RPMI8226 (cell line): Measurements from ENCODE around the gene ZCWPW1.
"Not testable (repeated sequence)": the region's sequence is repeated elsewhere in the genome, so short reads cannot be mapped to it uniquely, and the experiment has no call there.

Source experiments
- DNase-seq: peaks from one replicate; pipeline ENCODE4 v3.0.0-alpha.2; 2015

Gene ZCWPW1

DNA sequence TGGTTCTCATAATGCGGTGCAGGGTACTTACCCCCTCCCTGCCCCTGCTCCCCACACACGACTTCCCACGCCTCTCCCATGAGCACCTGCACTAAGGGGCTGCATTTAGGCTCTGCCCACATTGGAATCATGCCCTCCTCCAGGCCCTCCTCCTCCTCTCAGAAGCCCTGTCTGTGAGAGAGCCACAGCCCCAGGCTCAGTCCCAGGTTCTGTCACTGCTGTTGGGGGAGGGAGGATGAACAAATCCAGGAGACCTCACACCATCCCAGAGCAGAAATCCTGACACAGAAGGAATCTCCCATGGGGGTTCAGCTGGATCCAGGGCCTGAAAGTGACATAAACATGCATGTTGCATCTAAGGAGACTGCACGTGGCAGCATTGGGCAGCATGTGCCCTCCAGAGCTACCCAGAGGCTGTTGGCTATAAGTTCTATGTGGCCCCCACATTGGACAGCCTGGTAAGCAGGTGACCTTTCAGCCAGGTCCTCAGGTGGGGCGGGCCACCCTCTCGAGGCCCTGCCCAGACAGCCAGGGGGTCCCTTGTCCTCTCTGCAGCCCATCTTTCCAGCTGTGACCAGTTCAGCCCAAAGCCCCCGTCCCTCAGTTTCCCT is 56.8 kb downstream of the ZCWPW1 start:
- DNase-seq = no peak

DNA sequence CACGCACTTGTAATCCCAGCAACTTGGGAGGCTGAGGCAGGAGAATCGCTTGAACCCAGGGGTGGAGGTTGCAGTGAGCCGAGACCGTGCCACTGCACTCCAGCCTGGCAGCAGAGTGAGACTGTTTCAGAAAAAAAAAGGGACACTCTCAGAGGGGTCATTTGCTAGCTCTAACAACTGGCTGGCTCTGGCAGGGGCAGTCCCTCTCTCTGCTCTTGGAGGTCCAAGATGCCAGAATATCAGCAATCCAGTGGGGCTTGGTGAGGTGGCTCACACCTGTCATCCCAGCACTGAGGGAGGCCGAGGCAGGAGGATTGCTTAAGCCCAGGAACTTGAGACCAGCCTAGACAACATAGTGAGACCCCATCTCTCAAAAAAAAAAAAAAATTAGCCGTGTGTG is 57.8 kb downstream of the ZCWPW1 start:
- no peak for DNase-seq

DNA sequence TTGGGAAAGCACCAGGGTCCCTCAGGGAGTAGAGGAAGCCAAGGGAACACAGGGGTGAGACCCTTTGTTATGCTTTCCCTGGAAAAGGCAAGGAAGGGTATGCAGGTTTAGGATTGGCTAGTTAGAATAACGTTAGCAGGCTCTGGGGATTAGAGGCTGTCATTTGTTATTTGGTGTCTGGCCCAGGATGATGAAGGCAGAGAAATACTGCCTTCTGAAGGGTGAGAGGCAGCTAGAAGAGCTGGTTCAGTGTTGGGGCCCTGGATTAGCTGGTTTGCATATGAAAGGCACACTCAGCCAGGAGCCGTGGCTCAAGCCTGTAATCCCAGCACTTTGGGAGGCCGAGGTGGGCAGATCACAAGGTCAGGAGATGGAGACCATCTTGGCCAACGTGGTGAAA is 58.2 kb downstream of the ZCWPW1 start:
- no peak for DNase-seq

DNA sequence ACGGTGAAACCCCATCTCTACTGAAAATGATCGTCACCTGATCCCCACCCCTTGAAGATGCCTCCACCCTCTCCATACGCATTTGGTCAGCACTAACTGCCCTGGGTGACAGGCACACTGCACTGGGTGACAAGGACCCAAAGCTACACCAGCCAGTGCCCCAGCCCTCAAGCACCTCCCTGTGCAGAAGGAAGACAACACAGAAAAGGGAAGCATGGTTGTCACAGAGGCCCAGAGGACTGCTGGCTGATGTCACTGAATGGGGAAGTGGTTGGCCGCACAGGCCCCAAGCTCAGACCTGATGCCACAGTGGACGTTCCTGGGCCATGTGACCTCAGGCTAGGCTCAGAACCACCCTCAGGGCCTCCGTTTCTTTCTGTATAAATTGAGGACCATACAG is 59.4 kb downstream of the ZCWPW1 start:
- peak; percentile 54 for DNase-seq

DNA sequence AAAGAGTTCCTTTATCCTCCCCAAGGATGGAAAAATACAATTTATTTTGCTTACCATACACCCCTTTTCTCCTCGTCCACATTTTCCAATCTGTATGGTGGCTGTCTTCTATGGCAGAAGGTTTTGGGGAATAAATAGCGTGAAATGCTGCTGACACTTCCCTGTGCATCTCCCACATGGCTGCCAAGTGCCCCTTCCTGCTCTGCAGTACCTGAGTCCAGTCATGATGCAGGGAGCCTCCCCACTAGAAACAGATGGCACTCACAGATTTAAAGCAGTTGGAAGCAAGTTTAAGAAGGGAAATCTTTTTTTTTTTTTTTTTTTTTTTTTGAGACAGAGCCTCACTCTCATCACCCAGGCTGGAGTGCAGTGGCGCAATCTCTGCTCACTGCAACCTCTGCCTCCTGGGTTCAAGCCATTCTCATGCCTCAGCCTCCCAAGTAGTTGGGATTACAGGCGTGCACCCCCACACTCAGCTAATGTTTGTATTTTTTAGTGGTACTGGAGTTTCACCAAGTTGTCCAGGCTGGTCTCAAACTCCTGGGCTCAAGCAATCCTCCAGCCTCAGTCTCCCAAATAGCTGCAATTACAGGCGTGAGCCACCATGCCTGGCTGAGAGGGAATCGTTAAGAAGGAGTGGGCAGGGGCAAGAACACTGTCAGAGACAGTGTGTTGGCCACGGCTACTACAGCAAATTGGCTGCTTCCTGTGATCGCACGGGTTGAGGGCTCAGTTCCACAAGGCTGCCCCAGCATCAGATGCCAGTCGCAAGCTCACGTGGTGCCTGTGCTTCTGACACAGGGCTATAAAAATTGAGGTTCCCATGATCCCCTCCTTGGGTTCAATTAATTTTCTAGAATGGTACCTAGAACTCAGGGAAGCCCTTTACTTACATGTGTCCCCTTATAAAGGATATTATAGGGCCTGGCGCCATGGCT is 60.6 kb downstream of the ZCWPW1 start:
- DNase-seq = no peak

DNA sequence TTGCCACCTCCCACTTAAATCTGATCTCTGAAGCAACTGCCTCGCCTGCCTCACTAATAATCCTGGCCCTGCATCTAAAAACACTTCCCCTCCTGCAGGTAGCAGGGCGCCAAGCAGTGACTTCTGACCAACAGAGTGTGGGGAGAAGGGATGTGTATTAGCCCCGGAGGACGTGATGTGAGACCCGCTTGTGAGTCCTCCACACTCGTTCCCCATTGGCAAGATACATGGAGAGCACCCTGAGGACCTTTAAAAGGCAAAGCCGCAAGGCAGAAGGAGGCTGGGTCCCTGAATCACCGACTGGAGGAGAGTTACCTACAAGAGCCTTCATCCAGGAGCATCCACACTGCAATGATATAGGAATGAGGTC is 61.3 kb downstream of the ZCWPW1 start:
- no peak for DNase-seq

DNA sequence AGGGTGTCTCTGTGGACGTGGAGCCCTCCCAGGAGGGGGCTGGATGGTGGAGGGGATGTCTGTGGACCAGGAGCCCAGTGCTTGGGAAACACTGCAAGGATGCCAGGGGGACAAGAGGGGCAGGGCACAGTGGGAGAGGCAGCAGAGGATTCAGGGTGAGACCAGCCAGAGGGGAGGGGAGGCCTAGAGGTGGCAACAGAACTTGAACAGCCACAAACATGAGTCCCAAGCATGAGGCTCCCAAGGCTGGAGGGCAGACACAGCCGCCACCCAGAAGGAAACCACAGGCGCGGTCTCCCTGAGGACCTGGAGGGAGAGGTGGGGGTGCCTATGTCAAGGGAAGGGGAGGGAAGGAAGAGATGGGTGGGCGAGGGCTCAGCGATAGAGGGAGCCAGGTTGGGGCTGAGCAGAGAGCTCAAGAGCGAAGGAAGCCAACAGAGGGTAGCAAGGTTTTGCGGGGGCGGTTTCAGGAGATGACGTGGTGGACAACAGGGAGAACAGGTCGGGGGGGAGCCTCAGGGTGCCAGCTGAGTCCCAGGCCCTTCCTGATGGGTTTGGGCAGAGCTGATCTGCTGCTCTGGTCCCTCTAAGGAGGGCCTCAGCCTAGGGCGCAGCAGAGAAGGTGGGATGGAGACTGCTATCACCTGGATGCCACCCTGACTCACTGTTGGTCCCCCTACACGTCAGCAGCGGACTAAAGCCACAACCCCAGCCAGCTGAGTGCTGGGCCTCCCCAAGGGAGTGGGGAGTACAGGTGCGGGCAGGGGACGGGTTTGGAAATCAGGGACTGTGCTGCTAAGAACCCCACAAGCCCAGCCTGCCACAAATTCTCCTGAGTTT is 61.9 kb downstream of the ZCWPW1 start:
- no peak for DNase-seq

DNA sequence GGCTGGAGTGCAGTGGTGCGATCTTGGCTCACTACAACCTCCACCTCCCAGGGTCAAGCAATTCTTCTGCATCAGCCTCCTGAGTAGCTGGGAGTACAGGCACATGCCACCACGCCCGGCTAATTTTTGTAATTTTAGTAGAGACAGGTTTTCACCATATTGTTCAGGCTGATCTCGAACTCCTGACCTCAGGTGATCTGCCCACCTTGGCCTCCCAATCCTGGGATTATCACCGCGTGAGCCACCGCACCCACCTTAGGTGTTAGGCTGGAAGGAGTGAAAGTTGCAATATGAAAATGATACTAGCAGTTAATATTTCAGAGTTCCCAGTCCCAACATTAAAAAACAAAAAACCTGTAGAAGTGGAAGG is 62.5 kb downstream of the ZCWPW1 start:
- not testable (repeated sequence) for DNase-seq

DNA sequence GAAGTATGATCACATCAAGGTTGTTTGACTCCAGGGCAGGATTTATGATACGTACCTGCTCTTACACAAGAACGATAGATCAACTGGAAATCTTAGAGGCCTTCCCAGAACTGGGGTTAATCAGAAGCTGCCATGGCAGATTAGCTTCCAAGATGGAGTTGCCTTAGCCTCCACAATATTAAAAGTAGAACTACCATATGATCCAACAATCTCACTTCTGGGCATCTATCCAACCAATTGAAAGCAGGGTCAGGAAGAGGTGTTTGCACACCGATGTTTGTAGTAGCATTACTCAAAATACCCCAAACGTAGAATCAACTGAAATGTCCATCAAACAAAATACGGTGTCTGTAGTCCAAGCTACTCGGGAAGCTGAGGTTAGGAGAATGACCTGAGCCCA is 64.0 kb downstream of the ZCWPW1 start:
- no peak for DNase-seq

DNA sequence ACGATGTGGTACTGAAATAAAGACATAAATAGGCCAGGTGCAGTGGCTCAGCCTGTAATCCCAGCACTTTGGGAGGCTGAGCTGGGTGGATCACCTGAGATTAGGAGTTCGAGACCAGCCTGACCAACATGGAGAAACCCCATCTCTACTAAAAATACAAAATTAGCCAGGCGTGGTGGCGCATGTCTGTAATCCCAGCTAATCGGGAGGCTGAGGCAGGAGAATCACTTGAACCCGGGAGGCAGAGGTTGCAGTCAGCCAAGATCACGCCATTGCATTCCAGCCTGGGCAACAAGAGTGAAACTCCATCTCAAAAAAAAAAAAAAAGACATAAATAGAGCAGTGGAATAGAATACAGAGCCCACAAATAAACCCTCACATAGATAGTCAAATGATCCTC is 64.7 kb downstream of the ZCWPW1 start:
- not testable (repeated sequence) for DNase-seq

DNA sequence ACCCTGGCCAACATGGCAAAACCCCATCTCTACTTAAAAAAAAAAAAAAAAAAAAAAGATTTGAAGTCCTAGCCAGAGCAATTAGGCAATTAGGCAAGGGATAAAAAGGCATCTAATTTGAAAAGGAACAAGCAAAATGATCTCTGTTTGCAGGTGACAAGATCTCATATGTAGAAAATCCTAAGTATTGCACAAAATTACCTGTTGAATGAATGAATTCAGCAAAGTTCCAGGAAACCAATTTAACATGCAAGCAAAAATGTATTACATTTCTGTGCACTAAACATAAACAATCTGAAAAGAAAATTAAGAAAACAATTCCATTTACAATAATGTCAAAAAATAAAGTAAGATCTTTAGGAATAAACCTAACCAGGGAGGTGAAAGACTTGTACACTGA is 65.4 kb downstream of the ZCWPW1 start:
- DNase-seq = no peak

DNA sequence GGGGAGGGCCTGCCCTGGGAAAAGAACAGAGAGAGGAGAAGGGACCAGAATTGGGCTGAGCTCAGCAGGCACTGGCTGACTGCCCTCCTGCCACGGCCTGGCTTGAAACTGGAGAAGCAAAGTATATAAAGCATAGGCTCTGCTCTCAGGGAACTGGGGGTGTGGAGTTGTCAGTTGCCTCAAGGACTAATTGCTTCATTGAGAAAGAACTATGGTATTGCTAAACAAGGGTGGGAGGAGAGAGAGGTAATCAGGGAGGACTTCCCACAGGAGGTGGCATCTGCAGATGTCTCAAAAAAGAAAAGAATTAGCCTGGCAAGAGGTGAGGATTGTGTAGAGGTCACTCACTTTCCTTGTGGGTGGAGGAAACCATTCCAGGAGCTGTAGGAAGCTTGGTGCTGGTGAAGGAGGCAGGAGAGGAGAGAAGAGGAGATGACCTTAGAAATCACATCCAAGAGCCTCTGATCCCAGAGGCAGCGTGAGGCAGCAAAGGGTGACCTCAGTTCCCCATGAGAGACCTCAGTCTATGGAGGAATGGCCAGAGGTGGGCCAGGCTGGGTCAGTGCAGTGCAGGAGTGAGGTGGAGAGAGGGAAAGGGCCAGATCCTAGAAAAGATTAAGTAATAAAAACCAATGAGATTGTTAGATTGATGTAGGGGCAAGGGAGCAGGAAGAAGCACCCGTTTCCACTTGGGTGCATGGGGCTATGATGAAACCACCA is 68.2 kb downstream of the ZCWPW1 start:
- no peak for DNase-seq

DNA sequence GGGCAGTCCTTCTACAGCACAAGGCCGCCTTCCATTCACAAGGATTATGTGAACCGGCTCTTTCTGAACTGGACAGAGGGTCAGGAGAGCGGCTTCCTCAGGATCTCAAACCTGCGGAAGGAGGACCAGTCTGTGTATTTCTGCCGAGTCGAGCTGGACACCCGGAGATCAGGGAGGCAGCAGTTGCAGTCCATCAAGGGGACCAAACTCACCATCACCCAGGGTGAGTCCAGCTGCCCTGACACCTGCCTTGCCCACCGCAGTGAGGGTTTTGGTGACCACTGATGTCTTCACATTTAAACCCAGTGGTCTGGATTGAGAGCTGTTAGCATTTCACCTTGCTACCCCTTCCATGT is 69.7 kb downstream of the ZCWPW1 start:
- no peak for DNase-seq

DNA sequence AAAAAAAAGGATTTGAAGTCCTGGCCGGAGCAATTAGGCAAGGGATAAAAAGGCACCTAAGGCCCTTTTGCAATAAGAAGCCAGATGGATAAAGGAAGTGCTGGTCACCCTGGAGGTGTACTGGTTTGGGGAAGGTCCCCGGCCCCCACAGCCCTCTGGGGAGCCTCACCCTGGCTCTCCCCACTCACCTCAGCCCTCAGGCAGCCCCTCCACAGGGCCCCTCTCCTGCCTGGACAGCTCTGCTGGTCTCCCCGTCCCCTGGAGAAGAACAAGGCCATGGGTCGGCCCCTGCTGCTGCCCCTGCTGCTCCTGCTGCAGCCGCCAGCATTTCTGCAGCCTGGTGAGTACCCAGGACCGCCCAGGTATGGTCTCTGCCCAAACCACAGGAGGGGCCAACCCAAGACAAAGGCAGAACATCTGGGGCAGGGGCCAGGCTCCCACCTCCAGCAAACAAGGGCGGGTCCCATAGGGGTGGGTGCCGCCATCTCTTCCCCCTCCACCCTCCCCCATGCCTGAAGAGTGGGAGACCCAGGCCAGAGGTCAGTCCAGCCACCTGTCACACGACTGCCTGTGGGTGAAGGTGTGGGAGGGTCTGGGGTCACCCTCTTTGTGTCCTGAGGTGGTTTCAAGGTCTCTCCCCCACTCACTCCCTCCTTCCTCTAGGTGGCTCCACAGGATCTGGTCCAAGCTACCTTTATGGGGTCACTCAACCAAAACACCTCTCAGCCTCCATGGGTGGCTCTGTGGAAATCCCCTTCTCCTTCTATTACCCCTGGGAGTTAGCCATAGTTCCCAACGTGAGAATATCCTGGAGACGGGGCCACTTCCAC is 70.3 kb downstream of the ZCWPW1 start, which contains the start of gene PILRB:
Gene PILRB, plus strand, starts transcription at position 91 of the 830 bp plus-strand sequence. Its CDS starts 186 bp downstream, at position 277.
- DNase-seq = no peak

DNA sequence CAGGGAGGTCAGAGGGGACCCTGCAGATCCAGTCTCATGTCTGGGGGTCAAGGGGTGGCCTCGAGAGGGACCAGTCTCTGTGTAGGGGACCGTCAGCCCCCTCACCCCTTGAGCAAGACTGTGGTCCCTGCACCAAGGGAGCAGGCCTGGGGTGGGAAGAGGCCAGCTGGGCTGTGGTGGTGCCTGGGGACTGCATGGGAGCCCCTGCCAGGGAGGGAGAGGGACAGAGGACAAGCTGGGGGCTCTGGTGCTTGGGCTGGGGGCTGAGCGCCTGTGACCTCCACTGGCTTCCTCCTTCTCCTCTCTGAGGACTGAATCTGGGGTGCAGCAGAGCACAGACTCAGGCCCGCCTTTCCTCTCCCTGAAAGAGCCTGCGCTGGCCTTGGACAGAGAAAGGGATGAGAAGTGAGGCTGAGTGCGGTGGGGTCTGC is 71.4 kb downstream of the ZCWPW1 start:
- DNase-seq = no peak

DNA sequence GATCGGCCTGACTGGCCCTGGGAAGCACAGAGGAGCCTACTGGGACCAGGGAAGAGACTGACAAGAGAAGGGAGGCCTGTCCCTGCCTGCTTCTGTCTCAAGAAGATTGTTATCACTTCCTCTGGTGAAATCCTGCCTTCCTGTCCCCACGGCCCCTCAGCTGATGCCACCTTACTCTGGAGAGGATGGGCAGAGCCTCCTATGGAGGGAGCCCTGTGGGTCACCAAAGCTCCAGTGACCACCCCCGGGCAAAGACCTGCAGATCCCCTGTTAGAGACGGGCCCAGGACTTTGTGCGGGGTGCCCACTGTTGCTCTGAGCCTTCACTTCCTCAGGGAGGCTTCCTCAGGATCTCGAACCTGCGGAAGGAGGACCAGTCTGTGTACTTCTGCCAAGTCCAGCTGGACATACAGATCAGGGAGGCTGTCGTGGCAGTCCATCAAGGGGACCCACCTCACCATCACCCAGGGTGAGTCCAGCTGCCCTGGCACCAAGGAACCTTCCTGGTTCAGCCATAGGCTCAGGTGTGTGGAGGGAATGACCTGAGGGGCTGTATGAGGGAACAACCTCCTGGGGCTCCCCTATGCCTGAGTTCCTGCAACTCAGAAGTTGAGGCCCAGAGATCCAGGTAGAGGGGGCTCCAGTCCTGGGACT is 72.0 kb downstream of the ZCWPW1 start:
- no peak for DNase-seq

DNA sequence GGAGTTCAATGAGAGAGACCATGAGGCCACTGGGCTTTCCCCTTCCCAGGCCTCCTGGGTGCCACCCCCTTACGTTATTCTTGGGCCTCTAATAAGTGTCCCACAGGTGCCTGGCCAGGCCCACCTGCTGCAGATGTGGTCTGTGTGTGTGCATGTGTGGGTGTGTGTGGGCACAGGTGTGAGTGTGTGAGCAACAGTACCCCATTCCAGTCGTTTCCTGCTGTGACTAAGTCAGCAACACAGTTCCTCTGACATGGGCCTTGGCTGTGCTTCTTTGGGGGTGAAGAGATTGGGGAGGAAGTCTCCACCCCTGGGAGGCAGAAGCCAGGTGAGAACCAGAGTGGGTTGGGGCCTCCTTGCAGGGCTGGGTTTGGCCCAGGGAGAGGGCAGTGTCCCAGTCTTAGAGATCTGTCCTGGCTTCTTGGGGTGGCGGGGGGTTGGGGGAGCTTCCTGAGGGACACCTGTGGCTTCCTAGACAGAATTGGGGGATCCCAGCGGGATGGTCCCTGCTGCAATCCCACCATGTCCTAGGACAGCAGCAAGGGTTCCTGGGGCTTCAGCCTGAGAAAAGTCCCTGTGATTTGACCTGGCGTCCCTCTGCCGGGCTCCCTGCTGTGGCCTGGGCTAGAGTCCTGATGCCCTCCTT is 74.7 kb downstream of the ZCWPW1 start:
- DNase-seq = no peak

DNA sequence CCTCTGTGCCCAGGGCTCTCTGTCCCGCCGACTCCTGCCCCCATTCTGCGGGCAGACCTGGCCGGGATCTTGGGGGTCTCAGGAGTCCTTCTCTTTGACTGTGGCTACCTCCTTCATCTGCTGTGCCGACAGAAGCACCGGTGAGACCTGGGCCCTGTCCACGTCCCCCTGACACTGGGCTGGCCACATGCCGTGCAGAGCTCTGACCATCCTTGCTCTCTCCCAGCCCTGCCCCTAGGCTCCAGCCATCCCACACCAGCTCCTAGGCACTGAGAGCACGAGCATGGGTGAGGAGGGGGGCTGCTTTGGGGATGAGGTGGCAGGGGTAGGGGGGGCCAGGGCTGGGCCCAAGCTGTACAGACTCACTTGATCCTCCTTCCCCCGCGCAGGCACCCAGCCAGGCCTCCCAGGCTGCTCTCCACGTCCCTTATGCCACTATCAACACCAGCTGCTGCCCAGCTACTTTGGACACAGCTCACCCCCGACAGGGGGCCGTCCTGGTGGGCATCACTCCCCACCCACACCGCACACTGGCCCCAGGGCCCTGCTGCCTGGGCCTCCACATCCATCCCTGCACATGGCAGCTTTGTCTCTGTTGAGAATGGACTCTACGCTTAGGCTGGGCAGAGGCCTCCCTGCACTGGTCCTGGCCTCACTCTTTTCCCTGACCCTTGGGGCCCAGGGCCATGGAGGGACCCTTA is 75.4 kb downstream of the ZCWPW1 start:
- no peak for DNase-seq

DNA sequence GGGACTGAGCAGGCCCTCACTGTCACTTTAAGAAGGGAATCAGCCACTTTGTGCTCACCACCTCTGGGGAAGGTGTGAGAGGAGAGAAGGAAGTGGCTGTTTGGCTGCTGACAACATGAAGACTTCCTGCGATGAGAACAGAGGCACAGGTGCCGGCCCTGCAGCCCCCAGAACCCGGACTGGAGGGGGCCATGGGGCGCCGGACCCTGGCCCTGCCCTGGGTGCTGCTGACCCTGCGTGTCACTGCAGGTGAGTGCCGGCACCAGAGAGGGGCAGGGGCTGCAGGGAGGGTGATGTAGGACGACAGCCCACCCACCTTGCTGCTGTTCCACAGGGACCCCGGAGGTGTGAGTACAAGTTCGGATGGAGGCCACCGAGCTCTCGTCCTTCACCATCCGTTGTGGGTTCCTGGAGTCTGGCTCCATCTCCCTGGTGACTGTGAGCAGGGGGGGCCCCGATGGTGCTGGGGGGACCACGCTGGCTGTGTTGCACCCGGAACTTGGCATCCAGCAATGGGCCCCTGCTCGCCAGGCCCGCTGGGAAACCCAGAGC is 76.2 kb downstream of the ZCWPW1 start:
- not testable (repeated sequence) for DNase-seq

DNA sequence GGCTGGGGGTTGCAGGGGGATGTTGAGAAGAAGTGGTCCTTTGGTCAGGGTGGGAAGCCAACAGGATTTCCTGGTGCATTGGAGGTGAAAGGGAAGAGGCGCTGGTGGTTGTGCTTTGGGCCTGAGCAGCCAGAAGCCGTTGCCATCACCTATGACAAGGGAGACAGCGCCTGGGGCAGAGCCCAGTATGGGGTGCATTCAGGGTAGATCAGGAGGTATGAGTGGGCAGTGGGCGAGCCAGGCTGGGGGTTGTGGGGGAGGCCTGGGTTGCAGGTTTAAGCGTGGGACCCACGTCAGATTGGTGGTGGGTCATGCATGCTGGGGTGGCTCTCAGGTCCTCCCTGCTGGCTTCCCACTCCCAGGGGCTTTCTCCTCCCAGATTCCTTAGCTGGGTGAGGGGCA is 76.8 kb downstream of the ZCWPW1 start:
- DNase-seq = no peak
